ENCODE measurements around the gene KCTD1.
A peak's percentile ranks its signal among the peaks of the same experiment; 100 is the strongest.

Gene KCTD1

DNA sequence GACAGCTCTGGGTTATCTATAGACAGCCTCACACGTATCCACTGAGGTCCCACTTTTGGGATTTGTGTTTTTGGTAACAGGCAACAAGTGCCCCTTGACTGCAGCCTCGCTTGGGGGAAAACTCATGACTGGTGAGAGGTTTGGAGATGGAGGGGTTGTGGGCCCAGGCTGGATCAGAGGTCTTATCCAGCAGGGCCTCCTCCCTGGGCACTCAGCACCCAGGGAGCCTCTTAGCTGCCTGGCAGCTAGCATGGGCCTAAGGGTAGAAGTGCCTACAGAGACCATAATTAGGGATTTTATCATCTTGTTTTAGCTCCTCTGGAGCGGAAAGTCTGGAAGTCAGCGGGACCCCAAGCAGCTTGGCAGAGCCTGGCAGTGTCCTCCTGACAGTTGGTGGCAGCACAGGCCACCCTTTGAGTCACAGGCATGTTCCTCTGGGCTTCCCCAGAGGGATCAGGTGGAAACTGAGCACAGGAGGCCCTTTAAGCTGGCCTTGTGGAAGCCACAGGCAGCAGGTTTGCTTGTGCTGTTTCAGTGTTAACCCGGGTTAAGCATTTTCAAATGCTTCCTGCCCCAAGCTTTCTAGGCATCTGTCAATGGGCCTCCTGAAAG, 143.1 kb downstream of the KCTD1 start:
- Histone ChIP-seq H3K36me3 (replicated peaks; ENCODE audit: low read depth, low read length) (no peaks in the 10 kb centered on the region), H3K9ac (ENCODE audit: low read length) (no peak overlapping the region), H3K27ac (ENCODE audit: low read length) (no peak overlapping the region), H3K79me2 (ENCODE audit: low read length) (no peaks in the 10 kb centered on the region), H4K20me1 (ENCODE audit: insufficient read depth, low read length) (no peaks in the 10 kb centered on the region), H3K4me2 (ENCODE audit: low read length) (no peak overlapping the region), H2AFZ (ENCODE audit: low read depth, low read length) (no peak overlapping the region), H3K9me3 (ENCODE audit: insufficient read depth, low read length) (no peaks in the 10 kb centered on the region), H3K4me1 (ENCODE audit: low read length) (peaks cover 19% of the 10 kb centered on the region), H3K4me3 (ENCODE audit: low read length) (no peak overlapping the region), H3K27me3 (ENCODE audit: low read depth, low read length) (no peaks in the 10 kb centered on the region)
- TF ChIP-seq, protein P1, sequence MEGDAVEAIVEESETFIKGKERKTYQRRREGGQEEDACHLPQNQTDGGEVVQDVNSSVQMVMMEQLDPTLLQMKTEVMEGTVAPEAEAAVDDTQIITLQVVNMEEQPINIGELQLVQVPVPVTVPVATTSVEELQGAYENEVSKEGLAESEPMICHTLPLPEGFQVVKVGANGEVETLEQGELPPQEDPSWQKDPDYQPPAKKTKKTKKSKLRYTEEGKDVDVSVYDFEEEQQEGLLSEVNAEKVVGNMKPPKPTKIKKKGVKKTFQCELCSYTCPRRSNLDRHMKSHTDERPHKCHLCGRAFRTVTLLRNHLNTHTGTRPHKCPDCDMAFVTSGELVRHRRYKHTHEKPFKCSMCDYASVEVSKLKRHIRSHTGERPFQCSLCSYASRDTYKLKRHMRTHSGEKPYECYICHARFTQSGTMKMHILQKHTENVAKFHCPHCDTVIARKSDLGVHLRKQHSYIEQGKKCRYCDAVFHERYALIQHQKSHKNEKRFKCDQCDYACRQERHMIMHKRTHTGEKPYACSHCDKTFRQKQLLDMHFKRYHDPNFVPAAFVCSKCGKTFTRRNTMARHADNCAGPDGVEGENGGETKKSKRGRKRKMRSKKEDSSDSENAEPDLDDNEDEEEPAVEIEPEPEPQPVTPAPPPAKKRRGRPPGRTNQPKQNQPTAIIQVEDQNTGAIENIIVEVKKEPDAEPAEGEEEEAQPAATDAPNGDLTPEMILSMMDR (IDR thresholded peaks at IDR 0.05; ENCODE audit: low read depth, low read length) = peak; percentile 79
- no peak for TF ChIP-seq EZH2phosphoT487 (IDR thresholded peaks at IDR 0.05; ENCODE audit: low read depth)
